A549 (cell line): ENCODE results near the gene IFNAR2.

ENCODE experiments used
- RAD21 ChIP-seq, 2 experiments: fragments of >200 bp in 1 of 2; sonication (Bioruptor Twin) in 1 of 2; formaldehyde crosslinking in 1 of 2; IDR thresholded peaks in 1 of 2; conservative IDR thresholded peaks in 1 of 2; 2 replicates in 1 of 2; 3 replicates in 1 of 2; pipeline ENCODE4 v1.6.1; 2012 to 2018; ENCODE audit warnings: inconsistent platforms in 1 of 2
- SMC3 ChIP-seq: fragments of >200 bp; sonication (Bioruptor Twin); formaldehyde crosslinking; IDR thresholded peaks from 3 replicates; pipeline ENCODE4 v1.6.1; 2018; ENCODE audit warnings: inconsistent platforms

DNA sequence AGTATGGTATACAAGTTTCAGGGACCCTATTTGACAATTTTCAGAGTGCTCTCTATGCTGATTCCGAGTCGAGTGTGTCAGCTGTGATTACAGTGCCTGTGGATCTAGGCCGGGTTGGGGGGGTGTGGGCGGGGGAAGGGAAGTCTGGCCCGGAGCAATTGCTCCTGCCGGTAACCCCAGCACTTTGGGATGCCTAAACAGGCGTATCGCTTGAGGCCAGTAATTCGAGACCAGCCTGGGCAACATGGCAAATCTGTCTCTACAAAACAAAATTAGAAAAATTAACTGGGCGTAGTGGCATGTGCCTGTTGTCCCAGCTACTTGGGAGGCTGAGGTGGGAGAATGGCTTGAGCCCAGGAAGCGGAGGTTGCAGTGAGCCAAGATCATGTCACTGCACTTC is 34.8 kb downstream of the IFNAR2 start:
- TF ChIP-seq SMC3 (no peak), RAD21 (conservative IDR thresholded peaks at IDR 0.05 in 1 of 2, IDR thresholded peaks at IDR 0.05 in 1 of 2) (no peak)
